ENCODE results near the gene MED20. TPM values are rescaled to one million over a fixed set of nuclear protein-coding genes. Genes with fewer than 3 reads are reported as not detected.

MED20 gene
- total and polyA plus RNA-seq, 2 donors (not counting 3 experiments of a cell fraction or from before 2014, with no cell fraction given), result 30.4 to 37.8 TPM

DNA sequence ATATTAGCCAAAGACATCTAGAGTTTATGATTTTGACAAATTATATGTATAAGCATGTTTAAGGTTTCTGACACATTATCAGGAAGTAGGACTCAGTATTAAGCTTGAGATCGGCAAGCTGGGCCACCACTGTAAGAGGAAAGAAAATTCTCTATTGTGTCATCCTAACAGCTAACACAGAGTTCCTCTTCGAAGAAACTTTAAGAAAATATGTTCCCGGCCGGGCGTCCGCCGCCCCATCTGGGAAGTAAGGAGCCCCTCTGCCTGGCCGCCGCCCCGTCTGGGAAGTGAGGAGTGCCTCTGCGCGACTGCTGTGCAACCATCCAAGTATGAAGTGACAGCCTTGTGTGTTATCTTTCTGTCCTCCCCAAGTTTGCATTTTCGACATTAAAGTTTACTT, 48.8 kb downstream of the MED20 start:
- no peaks in the 10 kb centered on the region for H3K9me3 ChIP-seq (replicated peaks; ENCODE audit: control insufficient read depth, insufficient read depth, low read length)
- no peaks in the 10 kb centered on the region for H4K20me1 ChIP-seq (replicated peaks; ENCODE audit: control insufficient read depth, extremely low read depth, insufficient read depth, low read length)
- no peak overlapping the region for H3K27ac ChIP-seq (ENCODE audit: insufficient read depth, low read depth, low read length)
- H3K9me1 ChIP-seq (replicated peaks; ENCODE audit: control insufficient read depth, extremely low read depth, insufficient read depth, low read length), result no peaks in the 10 kb centered on the region
- CTCF ChIA-PET, result interaction anchor here (1.8 kb wide), 1 partner anchor 49 kb away, joined by 4 read pairs; the partner anchor contains the start of gene MED20
- no peaks in the 10 kb centered on the region for H3K4me1 ChIP-seq (ENCODE audit: control insufficient read depth, extremely low read depth, insufficient read depth, low read length)
- no peak overlapping the region for H3K9ac ChIP-seq (replicated peaks; ENCODE audit: extremely low read depth, insufficient read depth, low read length)
- H3K4me2 ChIP-seq (ENCODE audit: insufficient read depth, low read length), result no peak overlapping the region
- H3K27me3 ChIP-seq (ENCODE audit: control insufficient read depth in 2 of 2, insufficient read depth in 2 of 2, low read length in 2 of 2), result no peaks in the 10 kb centered on the region
- BruUV-seq (replicated peaks), result no TSS peak
- no peak for DNase-seq (ENCODE audit: low read depth, low spot score)
- FAIRE-seq, result peak; percentile 26
- no peaks in the 10 kb centered on the region for H3K79me2 ChIP-seq (ENCODE audit: control insufficient read depth, insufficient read depth, low read length)
- H3K4me3 ChIP-seq (replicated peaks in 1 of 3; ENCODE audit: insufficient read depth in 1 of 3, low read depth in 1 of 3, low read length in 3 of 3), result no peak overlapping the region
- TF ChIP-seq POLR2A (IDR thresholded peaks at IDR 0.05; ENCODE audit: low read depth, low read length), result no peak
- no peak for TF ChIP-seq JUN (IDR thresholded peaks at IDR 0.05; ENCODE audit: borderline replicate concordance, insufficient read depth, insufficient read length, low read depth)
- H2AFZ ChIP-seq (ENCODE audit: low read depth, low read length), result no peak overlapping the region
- POLR2A ChIA-PET, result no interaction called here
- H3K36me3 ChIP-seq (ENCODE audit: control insufficient read depth in 2 of 2, extremely low read depth in 1 of 2, insufficient read depth in 2 of 2, low read length in 2 of 2), result no peaks in the 10 kb centered on the region
- dilution Hi-C loops (cut with MboI; ENCODE audit: extremely low pct_ligation_motif_present, low sequenced_read_pairs), result no loop called here
- intact Hi-C loops (cut with micrococcal nuclease), result no loop called here

GRCh38 chr6:41871691-41872090, 49.2 kb downstream of the MED20 start:
- POLR2A ChIA-PET, result no interaction called here
- H3K4me2 ChIP-seq (ENCODE audit: insufficient read depth, low read length), result no peak overlapping the region
- no peak overlapping the region for H2AFZ ChIP-seq (ENCODE audit: low read depth, low read length)
- TF ChIP-seq POLR2AphosphoS5 (IDR thresholded peaks at IDR 0.05; ENCODE audit: insufficient read depth, low read depth, low read length), result no peak
- H3K9me1 ChIP-seq (replicated peaks; ENCODE audit: control insufficient read depth, extremely low read depth, insufficient read depth, low read length), result no peaks in the 10 kb centered on the region
- FAIRE-seq (no peak), DNase-seq (ENCODE audit: low read depth, low spot score) (no peak)
- no peaks in the 10 kb centered on the region for H3K4me1 ChIP-seq (ENCODE audit: control insufficient read depth, extremely low read depth, insufficient read depth, low read length)
- BruUV-seq (replicated peaks), result no TSS peak
- no peaks in the 10 kb centered on the region for H3K36me3 ChIP-seq (ENCODE audit: control insufficient read depth in 2 of 2, extremely low read depth in 1 of 2, insufficient read depth in 2 of 2, low read length in 2 of 2)
- no peaks in the 10 kb centered on the region for H4K20me1 ChIP-seq (replicated peaks; ENCODE audit: control insufficient read depth, extremely low read depth, insufficient read depth, low read length)
- H3K4me3 ChIP-seq (replicated peaks in 1 of 3; ENCODE audit: insufficient read depth in 1 of 3, low read depth in 1 of 3, low read length in 3 of 3), result no peak overlapping the region
- no peaks in the 10 kb centered on the region for H3K79me2 ChIP-seq (ENCODE audit: control insufficient read depth, insufficient read depth, low read length)
- H3K9me3 ChIP-seq (replicated peaks; ENCODE audit: control insufficient read depth, insufficient read depth, low read length), result no peaks in the 10 kb centered on the region
- H3K9ac ChIP-seq (replicated peaks; ENCODE audit: extremely low read depth, insufficient read depth, low read length), result no peak overlapping the region
- CTCF ChIA-PET, result no interaction called here
- intact Hi-C loops (cut with micrococcal nuclease) (no loop called here), dilution Hi-C loops (cut with MboI; ENCODE audit: extremely low pct_ligation_motif_present, low sequenced_read_pairs) (no loop called here)
- H3K27ac ChIP-seq (ENCODE audit: insufficient read depth, low read depth, low read length), result no peak overlapping the region
- H3K27me3 ChIP-seq (ENCODE audit: control insufficient read depth in 2 of 2, insufficient read depth in 2 of 2, low read length in 2 of 2), result no peaks in the 10 kb centered on the region

Data from endothelial cell of umbilical vein (primary cell).